H1 (cell line): ENCODE data around the gene RUFY2. TPM values are rescaled to one million over a fixed set of nuclear protein-coding genes. Genes with fewer than 3 reads are reported as not detected.

Experiments used
- CTCF ChIA-PET: fragments of 300-600 bp; sonication (Branson Sonifier 250); formaldehyde crosslinking; loops from one replicate; lab custom pipeline; 2021; ENCODE audit not compliant: partially characterized antibody; lab: Charles Lee
- POLR2A ChIA-PET: fragments of 300-600 bp; sonication (Branson Sonifier 250); formaldehyde crosslinking; loops from one replicate; lab custom pipeline; 2021; ENCODE audit warnings: inconsistent platforms; ENCODE audit not compliant: partially characterized antibody; lab: Charles Lee
- DNase-seq, 2 experiments: peaks; one replicate each; pipeline versions ENCODE4 v3.0.0 to v3.0.0-alpha.2; 2010 to 2022; ENCODE audit warnings: low spot score in 2 of 2, low read depth in 1 of 2, mixed read lengths in 1 of 2
- FAIRE-seq: peaks from 2 replicates; lab custom pipeline; 2011; peaks lifted over from hg19 to GRCh38; lab: Jason Lieb, UNC
- H2AFZ ChIP-seq: 2 replicates; pipeline ENCODE4 v1.8.1; 2012; ENCODE audit warnings: low read length, inconsistent platforms
- H2AK5ac ChIP-seq: 2 replicates; pipeline ENCODE4 v1.6.1; 2013; ENCODE audit warnings: low read depth, low read length
- H2BK120ac ChIP-seq: replicated peaks from 2 replicates; pipeline ENCODE3; 2013; ENCODE audit warnings: low read depth, low read length, inconsistent platforms
- H2BK12ac ChIP-seq: 2 replicates; pipeline ENCODE4 v1.6.1; 2013; ENCODE audit warnings: low read depth, low read length
- H2BK15ac ChIP-seq: 2 replicates; pipeline ENCODE4 v1.6.1; 2013; ENCODE audit warnings: low read length
- H2BK20ac ChIP-seq: 2 replicates; pipeline ENCODE4 v1.6.1; 2013; ENCODE audit warnings: low read length
- H2BK5ac ChIP-seq: 2 replicates; pipeline ENCODE4 v1.6.1; 2013; ENCODE audit warnings: low read depth, low read length
- H3K14ac ChIP-seq: 2 replicates; pipeline ENCODE4 v1.6.1; 2013; ENCODE audit warnings: inconsistent platforms; ENCODE audit not compliant: insufficient read length
- H3K18ac ChIP-seq: 2 replicates; pipeline ENCODE4 v1.6.1; 2013; ENCODE audit warnings: low read length; ENCODE audit errors: extremely low read depth
- H3K23ac ChIP-seq: 2 replicates; pipeline ENCODE4 v1.6.1; 2013; ENCODE audit warnings: inconsistent platforms; ENCODE audit not compliant: insufficient read length
- H3K23me2 ChIP-seq: 2 replicates; pipeline ENCODE4 v1.6.1; 2013; ENCODE audit warnings: low read depth, low read length
- H3K27ac ChIP-seq: 2 replicates; pipeline ENCODE4 v1.6.1; 2011; ENCODE audit warnings: low read depth, low read length, inconsistent platforms
- H3K27me3 ChIP-seq, 4 experiments: replicated peaks in 1 of 4; 1 replicate in 1 of 4; 2 replicates in 3 of 4; pipeline versions ENCODE4 v1.6.1 to v1.8.1; 2011 to 2013; ENCODE audit warnings: low read length in 3 of 4, mild to moderate bottlenecking in 3 of 4, inconsistent platforms in 2 of 4, mixed read lengths in 2 of 4, moderate library complexity in 1 of 4; ENCODE audit not compliant: control insufficient read depth in 3 of 4, insufficient read depth in 3 of 4; ENCODE audit errors: extremely low read depth in 1 of 4
- H3K36me3 ChIP-seq, 4 experiments: 2 replicates each; pipeline versions ENCODE4 v1.6.1 to v1.8.1; 2011 to 2013; ENCODE audit warnings: mild to moderate bottlenecking in 4 of 4, low read length in 3 of 4, moderate library complexity in 2 of 4, control low read depth in 1 of 4, inconsistent platforms in 1 of 4; ENCODE audit not compliant: insufficient read depth in 4 of 4, control insufficient read depth in 2 of 4
- H3K4ac ChIP-seq: replicated peaks from 2 replicates; pipeline ENCODE3; 2013; ENCODE audit warnings: low read length, low read depth, mixed read lengths, inconsistent platforms; ENCODE audit not compliant: insufficient read length
- H3K4me1 ChIP-seq, 4 experiments: replicated peaks in 1 of 4; 1 replicate in 1 of 4; 2 replicates in 3 of 4; pipeline versions ENCODE4 v1.6.1 to v1.8.1; 2011 to 2013; ENCODE audit warnings: low read length in 3 of 4, inconsistent platforms in 2 of 4, mixed read lengths in 1 of 4; ENCODE audit not compliant: insufficient read depth in 4 of 4, control insufficient read depth in 3 of 4
- H3K4me2 ChIP-seq, 2 experiments: 2 replicates each; pipeline versions ENCODE4 v1.6.1 to v1.8.1; 2011 to 2013; ENCODE audit warnings: low read depth in 2 of 2, low read length in 2 of 2, control low read depth in 1 of 2, inconsistent platforms in 1 of 2, mild to moderate bottlenecking in 1 of 2; ENCODE audit not compliant: insufficient read depth in 1 of 2
- H3K4me3 ChIP-seq, 4 experiments: fragments of 200-600, 300-600 bp in 1 of 4; sonication (generic), shearing (Covaris generic), sonication (Bioruptor Twin) in 1 of 4; 2 replicates each; pipeline versions ENCODE4 v1.5.1 to v1.8.1; 2011 to 2016; ENCODE audit warnings: low read length in 4 of 4, low read depth in 3 of 4, control low read depth in 2 of 4, inconsistent platforms in 2 of 4, mild to moderate bottlenecking in 2 of 4, mixed read lengths in 1 of 4, moderate library complexity in 1 of 4; ENCODE audit not compliant: insufficient read depth in 2 of 4; ENCODE audit errors: extremely low read depth in 1 of 4
- H3K56ac ChIP-seq: replicated peaks from 2 replicates; pipeline ENCODE3; 2013; ENCODE audit warnings: low read depth, mild to moderate bottlenecking, mixed read lengths, low read length, inconsistent platforms; ENCODE audit not compliant: insufficient read length
- H3K79me1 ChIP-seq: 2 replicates; pipeline ENCODE4 v1.6.1; 2013; ENCODE audit warnings: low read depth, low read length, control low read depth
- H3K79me2 ChIP-seq, 2 experiments: 2 replicates each; pipeline versions ENCODE4 v1.6.1 to v1.8.1; 2012 to 2013; ENCODE audit warnings: low read length in 2 of 2, mild to moderate bottlenecking in 2 of 2, inconsistent platforms in 1 of 2; ENCODE audit not compliant: insufficient read depth in 2 of 2, control insufficient read depth in 1 of 2
- H3K9ac ChIP-seq, 4 experiments: replicated peaks in 1 of 4; 1 replicate in 1 of 4; 2 replicates in 3 of 4; pipeline versions ENCODE4 v1.6.1 to v1.8.1; 2011 to 2013; ENCODE audit warnings: low read depth in 3 of 4, low read length in 3 of 4, control low read depth in 2 of 4, mild to moderate bottlenecking in 2 of 4, moderate library complexity in 2 of 4, inconsistent platforms in 1 of 4; ENCODE audit errors: extremely low read depth in 1 of 4
- H3K9me3 ChIP-seq, 2 experiments: 2 replicates each; pipeline versions ENCODE4 v1.6.1 to v1.8.1; 2012 to 2013; ENCODE audit warnings: mild to moderate bottlenecking in 2 of 2, moderate library complexity in 2 of 2, control low read depth in 1 of 2, inconsistent platforms in 1 of 2, low read depth in 1 of 2, low read length in 1 of 2, mixed read lengths in 1 of 2; ENCODE audit not compliant: insufficient read depth in 2 of 2
- H4K20me1 ChIP-seq, 2 experiments: replicated peaks in 1 of 2; 2 replicates each; pipeline versions ENCODE3 to v1.8.1; 2011 to 2013; ENCODE audit warnings: inconsistent platforms in 2 of 2, low read length in 2 of 2, mild to moderate bottlenecking in 1 of 2; ENCODE audit not compliant: insufficient read depth in 2 of 2, control insufficient read depth in 1 of 2
- H4K5ac ChIP-seq: 2 replicates; pipeline ENCODE4 v1.6.1; 2013; ENCODE audit warnings: low read length, low read depth, mixed read lengths, inconsistent platforms; ENCODE audit not compliant: insufficient read length
- H4K8ac ChIP-seq: 2 replicates; pipeline ENCODE4 v1.8.0; 2013; ENCODE audit warnings: mild to moderate bottlenecking, moderate library complexity, low read length, inconsistent platforms; ENCODE audit not compliant: insufficient read depth; ENCODE audit errors: extremely low read depth
- H4K91ac ChIP-seq: replicated peaks from 2 replicates; pipeline ENCODE3; 2013; ENCODE audit warnings: low read length, mixed read lengths, inconsistent platforms; ENCODE audit not compliant: insufficient read length
- BACH1 ChIP-seq: IDR thresholded peaks from 2 replicates; pipeline ENCODE4 v1.6.1; 2012; ENCODE audit warnings: low read length, improper control_type of control experiment
- CHD2 ChIP-seq: IDR thresholded peaks from 2 replicates; pipeline ENCODE4 v1.6.1; 2012; ENCODE audit warnings: low read length, improper control_type of control experiment
- EGR1 ChIP-seq: IDR thresholded peaks from 2 replicates; pipeline ENCODE4 v1.6.1; 2011; ENCODE audit warnings: low read depth, low read length, borderline replicate concordance
- GABPA ChIP-seq: IDR thresholded peaks from 2 replicates; pipeline ENCODE4 v1.6.1; 2011; ENCODE audit warnings: mild to moderate bottlenecking, low read length, moderate library complexity, borderline replicate concordance; ENCODE audit not compliant: insufficient read depth
- GTF2F1 ChIP-seq: IDR thresholded peaks from 2 replicates; pipeline ENCODE4 v1.6.1; 2012; ENCODE audit warnings: low read depth, low read length, improper control_type of control experiment, borderline replicate concordance
- MAX ChIP-seq: IDR thresholded peaks from 2 replicates; pipeline ENCODE4 v1.6.1; 2012; ENCODE audit warnings: inconsistent platforms
- NRF1 ChIP-seq: IDR thresholded peaks from 2 replicates; pipeline ENCODE4 v1.6.1; 2011; ENCODE audit warnings: mild to moderate bottlenecking, low read depth, low read length, improper control_type of control experiment
- POLR2A ChIP-seq, 2 experiments: IDR thresholded peaks; 1 replicate in 1 of 2; 2 replicates in 1 of 2; pipeline ENCODE4 v1.6.1; 2011; ENCODE audit warnings: low read depth in 2 of 2, low read length in 2 of 2, mild to moderate bottlenecking in 2 of 2; ENCODE audit errors: control extremely low read depth in 1 of 2
- POU5F1 ChIP-seq: IDR thresholded peaks from 2 replicates; pipeline ENCODE4 v1.6.1; 2011; ENCODE audit warnings: low read depth, mild to moderate bottlenecking, low read length, moderate library complexity
- RBBP5 ChIP-seq: IDR thresholded peaks from 2 replicates; pipeline ENCODE4 v1.7.1; 2012; ENCODE audit warnings: low read depth, mild to moderate bottlenecking, inconsistent platforms, low read length, moderate library complexity, borderline replicate concordance
- SIRT6 ChIP-seq: IDR thresholded peaks from one replicate; pipeline ENCODE4 v1.7.1; 2012; ENCODE audit warnings: low read length, inconsistent platforms
- SIX5 ChIP-seq: IDR thresholded peaks from 2 replicates; pipeline ENCODE4 v1.6.1; 2011; ENCODE audit warnings: mild to moderate bottlenecking, low read depth, low read length
- TCF12 ChIP-seq: IDR thresholded peaks from 2 replicates; pipeline ENCODE4 v1.6.1; 2011; ENCODE audit warnings: low read depth, mild to moderate bottlenecking, low read length
- WGBS, 2 experiments: shearing (Covaris generic) in 1 of 2; methylation state at CpG; one replicate each; pipeline versions ENCODE4 v1.1.6 to v1.1.7; 2013 to 2015; ENCODE audit warnings: low lambda C conversion rate in 2 of 2, mixed read lengths in 2 of 2, inconsistent platforms in 1 of 2, low coverage in 1 of 2, missing lambda C conversion rate in 1 of 2; ENCODE audit not compliant: insufficient replicate concordance in 2 of 2, insufficient coverage in 1 of 2, insufficient read length in 1 of 2; ENCODE audit errors: extremely low coverage in 1 of 2, missing lambda C conversion rate in 1 of 2; 5-methylcytosine and 5-hydroxymethylcytosine counted together
- polyA plus RNA-seq, 7 experiments: library from polyadenylated mRNA; depleted of rRNA in 3 of 7; stranded (reverse) in 5 of 7; unstranded in 2 of 7; fragments of >200 nt in 5 of 7; fragments of 200-250 nt in 2 of 7; gene quantifications; 1 replicate in 5 of 7; 2 replicates in 1 of 7; 4 replicates in 1 of 7; pipeline versions ENCODE4 v1.2.1 to v1.2.3, GENCODE V29; 2011 to 2013; ENCODE audit warnings: missing spikeins in 2 of 7, mixed read lengths in 2 of 7
- total RNA-seq: library from RNA; stranded (reverse); fragmentation: NEBNext Ultra II Directional; extraction: Animal tissue kit (Norgen Biotek cat#: 25700); gene quantifications from 2 replicates; pipeline ENCODE4 v1.2.1, GENCODE V29; 2021
- TF ChIP-seq, protein P1 (sequence below): IDR thresholded peaks from 2 replicates; pipeline ENCODE4 v1.6.1; 2011; ENCODE audit warnings: low read depth, mild to moderate bottlenecking, low read length; ENCODE audit not compliant: insufficient read depth

The RUFY2 gene
- total and polyA plus RNA-seq, 2 of the 8 experiments (the other 6 are each of a cell fraction or from before 2014, with no cell fraction given), result 3.4 to 12.0 TPM

- no peak overlapping the region for H3K4me2 ChIP-seq
- peaks cover 2 to 25% (median 6%) of the 10 kb centered on the region in 4 experiments; a peak in 6 of 8 replicates for H3K36me3 ChIP-seq
- H2BK15ac ChIP-seq, result no peak overlapping the region
- 96% methylated on average over 1 of the region's 1 CpG; no CpG with 5 or more reads in 1 of the 2 experiments for WGBS, 2 experiments
- H4K91ac ChIP-seq, result no peak overlapping the region
- H2BK5ac ChIP-seq, result no peak overlapping the region
- no peak overlapping the region for H3K14ac ChIP-seq
- no peaks in the 10 kb centered on the region for H4K20me1 ChIP-seq
- no peak for TF ChIP-seq CHD2
- TF ChIP-seq SIRT6, result no peak
- TF ChIP-seq, protein P1, sequence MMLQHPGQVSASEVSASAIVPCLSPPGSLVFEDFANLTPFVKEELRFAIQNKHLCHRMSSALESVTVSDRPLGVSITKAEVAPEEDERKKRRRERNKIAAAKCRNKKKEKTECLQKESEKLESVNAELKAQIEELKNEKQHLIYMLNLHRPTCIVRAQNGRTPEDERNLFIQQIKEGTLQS, result no peak
- TF ChIP-seq SIX5, result no peak
- no peak for TF ChIP-seq MAX
- TF ChIP-seq GTF2F1, result no peak
- TF ChIP-seq POU5F1, result no peak
- TF ChIP-seq EGR1, result no peak
- TF ChIP-seq POLR2A (IDR thresholded peaks at IDR 0.05; ENCODE audit: control extremely low read depth in 1 of 2, low read depth in 2 of 2, low read length in 2 of 2), result no peak
- TF ChIP-seq GABPA, result no peak
- TF ChIP-seq NRF1, result no peak
- TF ChIP-seq BACH1, result no peak
- no peak for TF ChIP-seq TCF12
- TF ChIP-seq RBBP5, result no peak
- no peak overlapping the region for H2BK12ac ChIP-seq
- H3K4me3 ChIP-seq, result no peak overlapping the region
- H4K8ac ChIP-seq, result no peak overlapping the region
- no peak overlapping the region for H3K18ac ChIP-seq
- no peak overlapping the region for H2AFZ ChIP-seq
- DNase-seq (no peak), FAIRE-seq (no peak)
- no peak overlapping the region for H3K9ac ChIP-seq
- H3K23ac ChIP-seq, result no peak overlapping the region
- H3K27me3 ChIP-seq, result no peaks in the 10 kb centered on the region
- H3K79me2 ChIP-seq, result no peaks in the 10 kb centered on the region
- no peaks in the 10 kb centered on the region for H3K9me3 ChIP-seq
- no peaks in the 10 kb centered on the region for H3K4me1 ChIP-seq
- no peak overlapping the region for H4K5ac ChIP-seq
- no peak overlapping the region for H2AK5ac ChIP-seq
- no peak overlapping the region for H3K4ac ChIP-seq
- H2BK20ac ChIP-seq, result no peak overlapping the region
- H3K79me1 ChIP-seq, result no peaks in the 10 kb centered on the region
- no peak overlapping the region for H3K56ac ChIP-seq
- no peak overlapping the region for H2BK120ac ChIP-seq
- POLR2A ChIA-PET, result no interaction called here
- no peak overlapping the region for H3K27ac ChIP-seq
- no peaks in the 10 kb centered on the region for H3K23me2 ChIP-seq
- CTCF ChIA-PET, result no interaction called here
Observed at GRCh38 chr10:68397005-68397404, 10.1 kb downstream of the RUFY2 start.
